K562 treated with DMSO at 1 percent for 4 hours (cell line): ENCODE data around the gene SH3BP5L. TPM values are rescaled to one million over a fixed set of nuclear protein-coding genes. Genes with fewer than 3 reads are reported as not detected.

Experiments used
- total RNA-seq: library from RNA; unstranded; fragments of 300-600 nt; gene quantifications from 2 replicates; pipeline ENCODE4 v1.2.3, GENCODE V29; 2022; ENCODE audit not compliant: insufficient read depth

The SH3BP5L gene
- total RNA-seq = 24.3 and 28.1 TPM in 2 replicates

DNA sequence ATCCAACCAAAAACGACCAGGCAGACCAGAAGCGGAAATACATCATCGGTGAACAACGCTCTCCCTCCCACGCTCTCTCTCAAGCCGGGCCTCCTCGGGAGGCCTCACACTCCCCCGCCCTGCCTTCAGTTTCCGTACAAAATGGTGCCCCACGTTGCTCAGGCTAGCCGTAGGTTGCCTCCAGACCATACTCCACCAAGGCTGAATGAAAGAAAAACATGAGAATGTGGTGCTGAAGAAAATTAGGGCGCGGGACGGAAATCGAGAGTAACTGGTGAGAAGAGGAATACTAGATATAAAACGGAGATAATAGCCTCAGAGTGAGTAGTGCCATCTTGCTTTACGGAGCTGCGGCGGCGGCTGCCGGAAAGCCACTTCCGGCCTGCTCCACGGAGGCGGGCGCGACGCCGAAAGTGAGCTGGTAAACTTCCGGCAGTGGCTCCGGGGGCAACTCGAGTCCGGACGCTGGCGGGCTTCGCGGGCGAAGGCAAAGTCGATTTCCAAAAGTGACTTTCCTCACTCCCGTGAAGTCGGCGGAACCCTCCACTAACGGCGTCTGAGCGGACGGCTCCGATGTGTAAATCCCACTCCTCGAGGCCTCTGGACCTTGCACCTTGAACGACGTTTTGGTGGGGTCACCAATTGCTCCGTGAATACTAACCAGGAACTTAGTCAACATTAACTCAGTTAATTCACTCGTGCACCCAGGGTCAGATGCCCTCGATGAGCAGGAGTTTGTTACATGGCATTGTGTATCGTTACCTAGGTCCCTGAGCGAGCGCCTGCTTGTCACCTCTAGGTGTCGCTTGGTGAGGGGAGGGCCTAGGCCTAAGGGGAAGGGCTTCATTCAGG lies at the start of gene SH3BP5L:
SH3BP5L (minus strand) TSS at position 7 of the 852 bp plus-strand sequence. CDS start 980 bp downstream, outside the sequence.

DNA sequence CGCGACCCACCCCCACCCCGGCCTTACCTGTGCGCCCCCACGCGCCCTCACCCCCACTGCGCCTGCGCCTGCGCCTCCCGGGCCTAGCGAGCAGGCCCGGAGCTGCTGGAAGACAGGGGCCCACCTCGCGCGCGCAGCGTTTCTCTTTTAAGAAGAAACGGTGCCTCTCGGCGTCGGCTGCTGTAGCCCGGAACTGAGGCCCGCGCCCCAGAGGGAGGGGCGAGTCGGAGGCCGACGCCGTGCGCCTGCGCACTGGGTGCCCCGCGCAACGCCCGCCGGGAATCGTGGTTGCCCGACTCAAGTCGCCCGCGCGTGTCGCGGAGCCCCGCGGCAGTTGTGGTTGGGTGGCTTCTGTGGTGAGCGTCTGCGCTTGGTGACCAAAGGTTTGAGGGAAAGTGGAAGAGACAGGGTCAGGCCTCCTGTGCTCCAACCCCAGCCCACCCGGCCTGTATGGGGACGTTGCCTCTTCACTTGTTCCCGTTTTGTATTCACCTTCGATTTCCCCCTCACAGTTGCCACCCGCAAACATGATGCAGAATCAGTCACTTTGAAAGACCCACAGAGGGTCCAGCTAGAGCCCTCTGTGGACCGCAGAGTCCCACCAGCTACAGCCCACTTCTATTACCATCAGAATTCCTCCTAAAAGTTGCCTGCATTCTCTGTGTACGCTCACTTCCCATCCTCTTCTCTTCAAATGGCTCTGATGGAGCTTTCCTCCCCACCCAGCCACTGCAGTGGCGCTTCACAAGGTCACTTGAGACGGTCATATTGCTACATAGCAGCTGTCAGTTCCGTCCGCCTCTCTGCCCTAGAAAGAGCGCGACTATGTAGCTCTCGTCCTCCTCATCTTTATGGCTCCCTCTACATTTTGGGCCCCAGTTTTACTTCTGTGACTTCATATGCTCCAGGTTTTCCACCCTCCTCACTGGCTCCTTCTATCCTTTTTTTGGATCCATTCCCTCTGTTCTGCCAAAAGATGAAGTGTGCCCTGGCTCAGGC lies 33.5 kb upstream of the SH3BP5L start, which contains the start of gene ZNF692:
ZNF692 (minus strand) TSS at position 195 of the 999 bp plus-strand sequence. CDS start 776 bp downstream, outside the sequence.

DNA sequence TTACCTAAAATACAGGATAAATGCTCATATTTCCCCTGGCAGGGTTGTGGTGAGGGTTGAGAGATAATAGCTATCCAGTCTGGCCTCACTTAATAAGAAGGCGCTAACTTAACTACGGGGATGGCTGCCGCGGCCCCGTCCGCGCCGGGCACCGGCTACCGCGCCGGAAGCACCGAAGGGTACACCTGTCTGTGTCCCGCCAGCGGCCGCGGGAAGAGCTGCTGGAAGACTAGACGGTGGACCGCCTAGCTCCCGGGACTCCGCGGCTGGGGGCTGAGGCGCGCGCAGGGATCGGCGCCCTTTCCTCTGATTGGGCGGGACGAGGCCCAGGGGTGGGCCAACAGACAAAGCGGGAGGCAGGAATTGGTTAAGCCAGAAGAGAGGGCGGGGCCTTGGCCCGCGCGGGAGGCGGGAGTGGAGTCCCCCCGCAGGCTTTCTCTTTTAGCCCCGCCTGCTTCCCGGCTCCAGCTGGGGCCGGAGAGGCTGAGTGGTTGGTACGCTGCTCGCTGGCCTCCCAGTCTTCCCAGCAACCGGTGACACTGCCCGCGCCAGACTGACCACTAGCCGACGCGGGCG lies 12.2 kb upstream of the SH3BP5L start, which contains the start of gene ZNF672:
ZNF672 (plus strand) TSS at position 444 of the 576 bp plus-strand sequence. CDS start 9,051 bp downstream, outside the sequence.

Other genes starting within 250 kb of the SH3BP5L start
- gene OR2T10, start 228.2 kb downstream of the SH3BP5L start, total RNA-seq = not detected in 2 replicates
- gene OR2T11, start 190.8 kb downstream of the SH3BP5L start, total RNA-seq = not detected in 2 replicates
- not detected in 2 replicates for gene OR2T35, start 180.6 kb downstream of the SH3BP5L start, total RNA-seq
- not detected in 2 replicates for gene OR2T27, start 170.4 kb downstream of the SH3BP5L start, total RNA-seq
- gene OR14I1, start 123.1 kb downstream of the SH3BP5L start, total RNA-seq = not detected in 2 replicates
- 1.3 and 1.8 TPM in 2 replicates for gene LYPD8, start 70.2 kb downstream of the SH3BP5L start, total RNA-seq
- gene ZNF672, start 12.3 kb upstream of the SH3BP5L start, total RNA-seq = 50.2 and 56.4 TPM in 2 replicates
- gene ZNF692, start 33.2 kb upstream of the SH3BP5L start, total RNA-seq = 52.1 and 62.2 TPM in 2 replicates
- 8.5 and 13.0 TPM in 2 replicates for gene PGBD2, start 80.3 kb upstream of the SH3BP5L start, total RNA-seq